HCEC 1CT (cell line): ENCODE results near the gene HS3ST5.
"Not testable (repeated sequence)": the region's sequence is repeated elsewhere in the genome, so short reads cannot be mapped to it uniquely, and the experiment has no call there.

Source experiments
- DNase-seq: peaks from one replicate; pipeline ENCODE4 v3.0.0-alpha.2; 2017

Gene HS3ST5

DNA sequence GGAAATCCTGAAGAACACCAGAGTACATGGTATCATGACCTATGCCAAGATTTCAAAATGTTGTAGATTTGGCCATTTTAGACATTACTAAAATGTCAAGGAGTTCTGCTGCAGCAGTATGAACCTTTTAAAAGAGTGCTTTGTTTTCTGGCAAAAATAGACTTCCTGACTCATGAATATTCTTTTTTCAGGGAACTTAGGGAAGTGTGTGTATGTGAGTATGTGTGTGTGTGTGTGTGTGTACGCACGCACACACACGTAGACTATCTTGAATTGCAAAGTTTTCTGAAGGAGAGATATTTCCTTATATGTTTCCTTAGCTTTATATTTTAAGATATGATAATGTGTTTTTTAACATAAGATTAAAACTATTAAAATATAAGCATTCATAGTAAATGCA lies 161.2 kb downstream of the HS3ST5 start:
- no peak for DNase-seq

DNA sequence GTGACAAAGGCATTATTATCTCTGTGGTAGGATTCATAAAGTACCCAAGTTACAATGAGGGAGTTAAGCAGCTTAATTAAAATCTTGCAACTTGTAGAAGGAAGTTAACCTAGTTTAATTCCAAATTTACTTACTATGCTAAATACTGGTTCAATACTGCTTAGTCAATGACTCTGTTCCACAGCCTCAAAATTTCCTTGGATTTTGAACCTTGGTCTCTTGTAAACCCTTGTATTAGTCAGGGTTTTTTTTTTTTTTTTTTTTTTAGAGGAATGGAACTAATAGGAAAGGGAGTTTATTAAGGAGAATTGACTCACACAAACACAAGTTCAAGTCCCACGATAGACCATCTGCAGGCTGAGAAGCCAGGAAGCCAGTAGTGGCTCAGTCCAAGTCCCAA lies 163.4 kb downstream of the HS3ST5 start:
- DNase-seq, result no peak

DNA sequence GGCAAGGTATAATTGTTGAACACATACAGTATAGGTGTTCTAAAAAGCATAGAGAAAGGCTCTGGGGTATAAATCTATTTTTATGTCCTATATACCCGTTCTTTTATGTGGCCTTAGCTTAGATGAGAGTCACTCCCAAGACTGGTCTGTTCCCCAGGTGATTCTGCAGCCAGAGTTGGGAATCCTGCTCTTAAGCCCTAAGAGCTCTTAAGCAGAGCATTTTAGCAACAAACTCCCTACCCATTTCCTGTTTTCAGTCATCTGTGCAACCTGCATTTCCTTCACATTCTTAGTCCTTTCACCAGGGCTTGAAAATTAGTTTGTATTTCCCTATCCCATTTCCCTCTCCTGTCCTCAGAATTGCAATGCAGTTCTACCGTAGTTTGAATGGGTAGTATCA lies 166.1 kb downstream of the HS3ST5 start:
- DNase-seq, result no peak

DNA sequence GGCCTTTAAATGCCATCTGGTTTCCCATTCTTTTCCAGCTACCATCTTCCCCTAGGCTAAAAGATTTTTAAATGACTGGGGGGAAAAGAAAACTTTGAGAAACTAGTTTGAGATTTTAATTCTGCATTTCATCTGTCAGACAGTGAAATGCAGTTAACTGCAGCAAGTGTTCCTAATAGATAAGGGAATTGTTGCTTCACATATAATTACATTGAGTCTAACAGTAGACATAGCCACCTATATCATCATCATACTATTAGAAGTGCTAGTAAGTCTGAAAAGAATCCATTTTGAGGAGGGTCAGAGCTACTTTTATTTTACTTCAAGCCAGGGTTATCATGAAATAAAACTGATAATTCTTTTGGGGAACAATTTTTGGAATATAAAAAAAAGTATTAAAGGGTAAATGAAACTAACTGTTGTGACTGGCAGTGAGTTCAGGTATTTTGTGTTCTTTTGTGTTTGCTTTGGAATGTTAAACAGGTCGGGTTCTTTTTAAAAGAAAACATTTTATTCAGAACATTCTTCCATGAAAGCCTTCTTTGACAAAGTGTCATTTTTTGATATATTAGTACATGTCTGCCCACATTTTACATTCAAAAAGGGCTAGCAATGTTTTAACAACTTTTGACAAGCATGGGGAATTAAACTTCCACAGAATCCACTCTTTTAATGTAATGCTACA lies 170.1 kb downstream of the HS3ST5 start:
- DNase-seq, result no peak

DNA sequence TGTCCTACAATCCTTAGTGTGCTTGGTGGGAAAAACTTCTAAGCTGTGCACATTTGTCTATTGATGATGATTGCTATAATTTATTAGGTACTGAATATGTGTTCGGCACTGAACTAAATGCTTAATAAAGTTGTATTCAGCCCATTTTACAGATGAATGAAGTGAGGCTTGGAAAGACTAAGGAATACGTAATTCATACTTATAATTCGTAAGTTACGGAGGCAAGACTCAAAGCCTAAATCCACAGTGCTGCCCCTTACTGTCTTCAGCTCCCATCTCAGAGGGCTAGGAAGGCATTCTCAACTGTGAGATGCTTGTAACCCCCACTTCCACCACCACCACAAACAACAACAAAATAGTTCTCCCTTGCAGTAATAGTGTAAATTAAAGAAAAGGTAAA lies 171.3 kb downstream of the HS3ST5 start:
- DNase-seq, result no peak

DNA sequence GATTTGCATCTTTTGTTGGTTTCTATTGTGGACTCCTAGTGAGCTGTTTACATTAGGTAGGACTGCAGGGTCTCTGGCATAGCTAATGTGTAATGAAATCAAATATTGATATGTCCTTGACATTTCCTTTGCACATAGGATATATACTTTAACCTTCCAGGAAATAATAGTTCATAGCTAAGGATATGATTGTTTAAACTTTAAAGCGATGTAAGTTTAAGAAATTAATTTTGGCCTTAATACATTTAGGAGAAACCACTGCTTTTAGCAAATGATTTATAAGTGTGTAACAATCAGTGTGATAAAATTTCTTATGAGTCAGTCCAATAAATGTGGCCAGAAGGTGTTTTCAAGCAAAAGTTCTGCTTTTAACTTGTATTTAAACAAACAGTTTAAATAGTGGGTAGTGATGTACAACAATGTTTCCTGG lies 171.8 kb downstream of the HS3ST5 start:
- no peak for DNase-seq

DNA sequence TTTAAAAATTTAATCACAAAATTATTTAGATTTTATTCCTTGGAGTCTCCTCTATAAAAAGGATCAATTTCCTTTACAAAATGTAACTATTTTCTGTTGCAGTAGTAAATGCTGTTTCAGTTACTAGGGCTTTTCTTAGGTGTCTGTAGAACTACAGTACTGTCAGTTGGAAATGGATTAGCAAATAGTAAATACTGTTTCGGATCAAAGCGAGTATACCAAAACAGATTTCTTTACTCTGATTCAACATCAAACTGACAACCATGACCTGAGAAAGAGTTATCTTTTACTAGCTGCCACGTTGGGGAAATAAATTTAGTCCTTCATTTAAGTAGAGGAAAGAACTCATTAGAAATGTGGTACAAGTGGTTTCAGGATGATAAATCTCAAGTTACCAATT lies 172.5 kb downstream of the HS3ST5 start:
- no peak for DNase-seq

DNA sequence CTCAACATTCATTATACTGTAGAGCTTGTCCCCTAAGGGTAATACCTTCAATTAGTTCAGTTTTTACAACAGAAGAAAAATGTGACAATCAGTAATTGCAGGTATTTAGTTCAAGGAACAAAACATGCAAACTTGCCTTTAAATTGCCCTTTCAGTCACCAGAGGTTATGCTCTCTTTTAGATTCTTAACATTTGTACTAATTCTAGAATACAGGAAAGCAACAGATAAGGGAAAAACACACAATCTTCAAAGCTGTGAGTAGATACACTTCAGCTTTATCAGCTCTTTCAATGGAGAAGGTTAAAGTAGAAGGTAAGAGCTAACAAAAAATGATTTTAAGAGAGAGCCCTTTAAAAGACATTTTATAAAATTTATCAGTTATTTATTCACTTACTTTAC lies 173.1 kb downstream of the HS3ST5 start:
- DNase-seq, result no peak

DNA sequence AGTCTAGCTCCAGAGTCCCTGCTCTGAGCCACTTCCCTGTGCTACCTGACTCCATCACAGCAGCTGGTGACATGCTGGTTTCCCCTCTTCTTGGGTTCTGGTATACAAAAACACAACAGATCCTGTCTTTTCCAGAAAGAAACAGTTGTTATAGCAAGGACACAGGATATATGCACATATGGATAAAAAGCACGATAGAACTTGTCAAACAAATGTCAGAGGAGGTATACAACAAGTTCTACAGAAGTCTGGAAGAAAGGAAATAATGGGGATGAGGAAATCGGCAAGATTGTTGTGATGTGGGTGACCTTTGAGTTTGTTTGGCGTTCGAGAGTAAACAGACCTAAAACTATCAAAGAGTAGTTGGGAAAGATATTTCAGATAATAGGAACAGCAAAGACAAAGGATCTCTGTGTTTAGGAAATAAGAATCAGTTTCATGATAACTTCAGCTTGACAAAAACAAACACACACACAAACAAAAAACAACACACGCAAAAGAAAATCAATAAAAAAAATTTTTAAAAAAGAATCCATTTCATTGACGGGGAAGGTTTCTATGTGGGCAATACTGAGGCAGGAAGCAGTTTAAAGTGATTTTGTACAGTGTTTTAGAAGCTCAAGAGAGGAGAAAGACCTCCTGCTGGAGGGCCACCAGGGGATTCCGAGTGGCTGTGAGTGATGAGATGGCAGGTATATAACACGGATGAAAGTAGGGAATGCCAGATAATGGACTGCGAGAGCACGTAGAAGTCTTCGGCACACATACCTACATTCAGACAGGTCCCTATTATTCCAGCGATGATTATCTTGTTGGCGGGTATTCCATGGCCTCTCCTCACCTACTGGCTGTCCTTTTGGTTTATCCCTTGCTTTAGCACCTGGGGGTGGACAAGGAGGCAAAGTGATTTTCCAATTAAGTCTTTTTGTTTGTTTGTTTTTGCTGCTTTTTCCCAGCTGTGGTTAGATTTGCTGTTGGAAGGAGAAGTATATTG lies 174.9 kb downstream of the HS3ST5 start:
- no peak for DNase-seq

DNA sequence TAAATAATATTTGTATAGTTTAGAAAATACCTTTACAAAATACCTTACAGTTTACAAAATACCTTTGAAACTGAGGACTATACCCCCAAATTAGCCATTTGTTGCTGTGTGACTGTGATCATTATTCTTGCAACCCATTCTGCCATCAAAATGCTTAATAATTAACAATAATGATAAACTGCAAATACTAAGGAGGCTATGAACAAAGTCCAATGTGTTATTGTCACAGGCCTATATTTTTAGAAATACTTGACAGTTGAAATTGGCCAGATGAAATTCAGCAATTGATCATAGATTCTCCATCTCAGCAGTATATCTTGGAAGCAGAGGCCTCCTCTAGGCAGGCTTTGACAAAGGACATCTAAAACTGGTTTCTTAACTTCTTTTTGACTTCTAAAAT lies 178.6 kb downstream of the HS3ST5 start:
- no peak for DNase-seq

DNA sequence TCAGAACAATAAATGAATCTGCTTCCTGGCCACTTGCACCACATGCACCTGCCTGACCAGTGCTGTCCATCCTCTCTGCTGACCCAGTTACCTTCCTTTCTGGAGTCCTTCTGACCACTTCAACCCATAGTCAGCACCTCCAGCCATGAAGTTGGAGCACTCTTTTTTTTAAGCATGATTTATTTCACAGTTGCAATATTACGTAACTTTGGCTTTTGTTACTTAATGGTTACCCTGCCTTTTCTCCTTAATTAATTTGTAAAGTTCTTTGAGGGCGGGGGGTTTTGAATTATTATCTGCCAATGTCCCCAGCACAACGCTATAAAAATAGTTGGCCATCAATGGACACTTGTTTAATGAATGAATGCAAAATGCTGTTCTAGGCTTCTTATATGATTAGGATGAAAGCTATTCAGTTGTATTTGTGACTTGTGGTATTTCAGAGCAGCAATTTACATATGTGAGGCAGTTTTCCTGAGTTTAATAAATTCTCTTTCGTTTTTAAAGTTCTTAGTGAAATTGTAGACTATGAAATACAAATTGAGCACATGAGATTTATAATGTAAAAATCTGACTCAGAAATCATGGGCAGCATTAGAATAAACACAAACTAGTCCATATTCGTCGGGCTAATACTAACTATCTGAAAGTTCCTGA lies 180.0 kb downstream of the HS3ST5 start:
- no peak for DNase-seq

DNA sequence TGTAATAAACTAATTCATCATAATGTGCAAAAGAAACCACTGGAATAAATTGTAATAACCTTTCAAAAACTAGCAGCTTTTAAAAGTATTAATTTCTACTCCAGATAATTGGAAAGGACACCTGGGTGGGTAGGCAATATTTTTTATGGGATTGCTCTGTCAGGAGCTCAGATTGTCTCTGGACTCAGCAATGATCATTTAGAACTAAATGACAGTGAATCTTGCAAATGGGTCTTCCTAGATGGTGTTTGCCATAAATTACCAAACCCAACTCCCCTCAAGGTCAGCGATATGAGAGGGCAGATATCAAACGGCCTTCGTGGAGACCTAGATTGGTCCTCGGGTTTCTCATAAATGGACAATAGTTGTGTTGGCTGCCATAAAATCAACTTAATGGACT lies 181.9 kb downstream of the HS3ST5 start:
- no peak for DNase-seq

DNA sequence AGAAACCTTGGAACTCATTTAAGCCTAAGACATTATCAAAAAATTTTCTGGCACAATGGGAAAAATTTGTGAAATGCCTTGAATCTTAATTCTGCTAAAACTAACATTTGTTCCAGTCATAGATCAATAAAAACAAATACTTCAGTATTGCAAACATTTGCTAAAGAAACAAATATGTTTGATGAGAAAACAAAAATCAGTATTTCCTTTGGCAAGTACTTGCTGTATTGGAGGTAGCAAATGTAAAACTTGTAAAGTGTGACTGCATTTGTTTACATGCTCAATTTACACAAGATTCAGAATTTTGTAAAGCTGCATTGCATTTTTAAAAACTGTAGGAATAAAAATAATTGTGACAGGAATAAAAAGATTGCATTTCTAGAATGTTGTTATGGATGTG lies 183.1 kb downstream of the HS3ST5 start:
- no peak for DNase-seq

DNA sequence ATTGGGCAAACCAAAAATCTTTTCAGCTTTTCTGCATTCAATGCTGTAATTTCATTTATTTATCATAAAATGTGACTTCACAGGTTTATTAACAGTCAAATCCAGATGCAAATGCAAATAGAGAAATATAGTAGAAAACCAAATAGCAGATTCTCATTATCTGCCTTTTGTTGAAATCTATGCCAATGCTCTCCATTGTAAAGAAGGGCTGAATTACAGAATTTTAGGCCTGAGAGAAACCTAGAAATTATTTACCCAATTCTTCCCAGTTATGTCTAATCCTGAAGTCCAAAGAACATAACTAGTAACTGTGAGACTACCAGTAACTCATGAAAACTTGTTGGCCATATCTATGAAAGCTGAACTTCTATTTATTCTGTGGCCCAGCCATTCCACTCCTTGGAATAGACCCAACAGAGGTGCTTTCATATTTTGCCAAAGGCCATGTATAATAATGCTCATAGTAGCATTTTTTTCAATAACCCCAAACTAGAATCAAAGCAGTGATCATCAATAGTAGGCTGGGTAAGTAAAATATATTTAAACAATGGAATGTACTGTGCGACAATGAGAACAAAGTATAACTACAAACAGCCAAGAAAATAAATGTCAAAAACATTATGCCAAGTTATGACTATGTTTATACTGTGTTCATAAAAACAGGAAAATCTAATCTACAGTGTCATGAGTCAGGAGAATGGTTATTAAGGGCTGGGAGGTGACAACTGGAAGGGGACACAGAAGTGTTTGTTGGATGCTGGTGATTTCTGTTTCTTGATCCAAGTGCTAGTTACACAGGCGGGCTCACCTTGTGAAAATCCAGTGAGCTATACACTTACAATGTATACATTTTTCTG lies 183.8 kb downstream of the HS3ST5 start:
- DNase-seq, result no peak

DNA sequence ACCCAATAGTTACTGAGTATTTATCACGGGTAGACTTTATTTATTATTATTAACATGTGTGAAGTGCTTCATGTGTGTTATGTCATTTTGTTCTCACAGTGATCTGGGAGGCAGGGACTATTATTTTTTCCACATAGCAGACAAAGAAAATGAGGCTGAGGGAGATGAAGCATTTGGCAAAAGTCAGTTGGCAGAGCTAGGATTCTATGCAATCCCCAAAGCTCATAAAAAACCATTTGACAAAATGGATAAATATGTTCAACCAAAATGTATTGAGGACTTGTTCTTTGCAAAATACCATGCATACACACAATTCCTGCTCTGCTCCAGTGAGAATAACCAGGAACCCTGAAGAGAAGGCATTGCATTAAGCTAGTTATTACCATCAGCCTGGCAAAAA lies 184.4 kb downstream of the HS3ST5 start:
- DNase-seq, result no peak

DNA sequence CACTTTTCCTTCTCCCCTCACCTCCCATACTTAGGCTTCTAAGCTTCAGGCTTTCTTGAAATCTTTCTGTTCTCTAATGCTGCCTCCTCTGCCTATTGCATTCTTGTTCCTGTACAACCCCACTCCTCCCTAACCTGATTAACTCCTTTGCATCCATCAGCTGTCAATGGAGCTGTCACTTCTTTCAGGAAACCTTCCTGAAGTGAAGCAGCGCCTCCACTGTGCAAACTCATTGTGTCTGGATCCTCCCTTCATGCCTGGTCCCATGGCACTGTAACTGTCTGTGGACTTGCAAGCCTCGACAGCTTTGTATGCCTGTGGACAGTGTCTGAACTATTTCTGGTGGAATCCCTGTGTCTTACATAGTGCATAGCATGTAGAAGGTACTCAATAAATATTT lies 185.0 kb downstream of the HS3ST5 start:
- no peak for DNase-seq

DNA sequence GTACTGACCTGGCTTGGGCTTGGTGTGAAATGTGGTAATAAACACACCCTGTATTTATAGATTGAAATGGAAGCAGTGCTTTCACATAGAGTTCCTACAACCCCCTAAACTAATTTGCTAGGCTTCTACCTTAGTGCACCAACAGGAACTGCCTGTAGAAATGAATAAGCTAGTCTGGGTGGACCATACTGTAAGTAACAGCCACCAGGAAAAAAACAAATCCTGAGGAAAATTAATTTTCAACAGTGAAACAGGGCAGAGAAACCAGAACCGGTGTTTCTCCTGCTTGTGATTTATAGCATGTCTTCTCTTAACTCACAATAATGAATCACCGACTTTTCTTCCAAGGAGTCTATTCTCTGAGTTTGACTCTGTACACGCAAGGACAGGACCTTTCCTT lies 187.1 kb downstream of the HS3ST5 start:
- no peak for DNase-seq

DNA sequence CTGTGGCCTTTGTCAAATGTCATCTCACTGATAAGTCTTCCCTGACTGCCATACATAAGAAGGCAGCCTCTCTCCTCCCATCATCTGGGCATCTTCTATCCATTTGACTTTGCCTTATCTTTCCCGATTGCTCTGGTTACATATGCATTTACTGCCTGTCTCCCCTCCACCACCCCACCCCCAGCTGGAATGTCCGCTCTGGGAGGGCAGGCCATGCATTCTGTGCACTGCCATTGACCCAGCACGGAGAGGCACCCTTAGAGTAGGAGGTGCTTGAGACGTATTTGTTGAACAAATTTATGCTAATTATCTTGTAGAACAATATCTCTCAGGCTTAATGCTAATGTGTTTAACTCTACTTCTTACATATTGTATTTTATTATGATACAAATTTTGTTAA lies 188.0 kb downstream of the HS3ST5 start:
- DNase-seq, result no peak

DNA sequence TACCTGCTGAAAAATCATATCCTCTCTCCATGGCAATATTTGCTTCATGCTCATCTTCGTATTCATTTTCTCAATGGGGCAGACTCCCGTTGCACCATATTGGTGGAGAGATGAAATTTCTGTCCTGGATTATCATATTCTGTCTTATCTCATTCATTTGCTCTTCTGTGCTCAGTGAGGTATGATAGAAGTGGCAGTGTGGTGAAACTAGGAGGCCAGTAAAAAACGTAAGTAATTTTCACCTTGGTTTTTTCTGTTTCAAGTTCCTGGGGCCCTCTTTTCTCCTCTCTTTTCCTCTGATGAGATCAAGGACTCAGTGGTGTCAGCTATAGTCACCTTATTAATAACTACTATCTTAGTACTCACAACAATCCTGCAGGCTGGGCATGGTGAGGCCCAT lies 189.4 kb downstream of the HS3ST5 start:
- no peak for DNase-seq

DNA sequence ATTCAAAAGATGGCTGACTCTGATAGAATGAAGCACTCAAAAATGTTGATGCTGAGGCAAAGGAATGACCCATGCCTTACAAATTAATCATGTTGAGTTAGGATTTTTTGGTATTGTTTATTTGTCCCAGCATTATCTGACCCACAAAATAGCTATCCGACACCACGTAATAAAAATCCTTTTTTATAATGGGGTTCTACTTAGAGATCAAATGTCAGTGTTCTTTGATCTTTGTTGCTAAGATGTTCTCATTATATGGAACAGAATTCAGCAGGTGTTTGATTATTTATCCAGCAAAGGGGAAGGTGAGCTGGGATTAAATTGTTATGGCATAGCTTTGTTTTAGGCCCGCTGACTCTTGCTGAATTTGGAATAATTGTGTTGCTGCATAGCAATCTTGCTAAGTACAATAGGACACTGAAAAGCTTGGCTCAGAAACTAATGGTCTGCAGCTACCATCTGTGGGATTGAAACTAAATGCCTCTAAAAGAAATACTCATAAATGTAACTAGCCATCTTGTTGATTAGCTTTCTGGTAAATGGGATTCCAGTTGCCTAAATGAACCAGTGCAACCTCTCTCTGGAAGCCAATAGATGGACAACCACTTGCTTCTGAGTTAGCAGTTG lies 191.6 kb downstream of the HS3ST5 start:
- DNase-seq, result no peak

DNA sequence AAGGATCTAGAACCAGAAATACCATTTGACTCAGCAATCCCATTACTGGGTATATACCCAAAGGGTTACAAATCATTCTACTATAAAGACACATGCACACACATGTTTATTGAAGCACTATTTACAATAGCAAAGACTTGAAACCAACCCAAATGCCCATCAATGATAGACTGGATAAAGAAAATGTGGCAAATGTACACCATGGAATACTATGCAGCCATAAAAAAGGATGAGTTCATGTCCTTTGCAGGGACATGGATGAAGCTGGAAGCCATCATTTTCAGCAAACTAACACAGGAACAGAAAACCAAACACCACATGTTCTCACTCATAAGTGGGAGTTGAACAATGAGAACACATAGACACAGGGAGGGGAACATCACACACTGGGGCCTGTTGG lies 193.6 kb downstream of the HS3ST5 start:
- not testable (repeated sequence) for DNase-seq
